Lower leg skin (tissue), 4 donors: ENCODE data around the gene TNFRSF8. TPM values are rescaled to one million over a fixed set of nuclear protein-coding genes. Genes with fewer than 3 reads are reported as not detected.

Source experiments
- DNase-seq, 2 donors: peaks; one replicate each; pipeline ENCODE4 v3.0.0-alpha.2; 2019; ENCODE audit warnings: low spot score in 2 of 2
- H3K4me3 ChIP-seq: fragments of 200-600 bp; sonication (generic); 2 replicates; pipeline ENCODE4 v1.5.1; 2017; ENCODE audit warnings: mild to moderate bottlenecking, low read depth; ENCODE audit not compliant: poor library complexity, severe bottlenecking
- POLR2A ChIP-seq, 2 donors: fragments of 450-650 bp; IDR thresholded peaks; one replicate each; pipeline ENCODE4 v1.6.1; 2016 to 2017; ENCODE audit warnings: antibody characterized with exemption in 2 of 2, mild to moderate bottlenecking in 1 of 2, moderate library complexity in 1 of 2
- WGBS, 2 donors: methylation state at CpG; one replicate each; pipeline ENCODE4 v1.1.5; 2018; 5-methylcytosine and 5-hydroxymethylcytosine counted together
- intact Hi-C: fragments of 100-400 bp; cut with DNase I; formaldehyde crosslinking; loops from one replicate; pipeline ENCODE4 v1.15.0; 2023; ENCODE audit warnings: low total_unique reads
- total RNA-seq, 4 donors: library from RNA; depleted of rRNA; stranded (reverse); fragments of >200 nt; gene quantifications; one replicate each; pipeline ENCODE4 v1.1.0, GENCODE V29; 2016
- TF ChIP-seq, protein P1 (sequence below), 3 donors: fragments of 450-650 bp; IDR thresholded peaks; one replicate each; pipeline ENCODE4 v1.5.1; 2016; ENCODE audit warnings: antibody characterized with exemption in 3 of 3, mild to moderate bottlenecking in 3 of 3, moderate library complexity in 2 of 3

Gene TNFRSF8
- total RNA-seq, 4 donors from 2014 or later, result 0.72 to 4.1 (median 1.9) TPM

DNA sequence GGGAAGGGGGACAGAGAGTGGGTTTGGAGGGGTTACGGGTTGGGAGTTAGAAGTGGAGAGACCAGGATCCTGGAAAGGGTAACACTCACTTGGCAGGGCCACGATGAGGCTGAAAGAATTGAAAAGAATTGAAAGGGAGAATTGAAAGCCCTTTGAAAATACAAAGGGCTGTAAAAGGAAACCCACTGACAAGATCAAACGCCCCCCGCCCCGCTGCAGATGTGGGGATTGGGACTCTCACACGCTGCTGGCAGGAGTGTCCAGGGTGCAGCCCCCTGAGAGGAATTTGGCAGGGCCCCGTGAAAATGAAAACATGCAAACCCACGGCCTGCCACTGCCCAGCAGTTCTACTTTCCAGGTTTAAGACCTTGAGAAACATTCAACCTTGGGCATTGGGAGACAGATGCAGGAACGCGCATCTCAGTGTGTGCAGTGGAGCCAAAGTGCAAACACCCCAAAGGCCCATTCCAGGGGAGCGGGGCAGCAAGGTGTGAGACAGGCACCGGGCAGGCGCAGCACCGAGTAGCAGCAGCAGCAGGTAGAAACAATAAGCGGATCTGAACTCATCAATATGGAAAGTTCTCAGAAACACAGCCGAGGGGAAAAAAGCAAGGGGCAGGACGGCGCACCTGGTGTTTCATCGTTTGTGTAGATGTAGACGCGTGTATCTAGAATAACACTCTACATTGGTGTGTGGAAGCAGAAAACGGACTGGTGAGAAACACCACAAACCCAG is 95.4 kb downstream of the TNFRSF8 start:
- no peak for TF ChIP-seq POLR2A (IDR thresholded peaks at IDR 0.05)
- TF ChIP-seq, protein P1, sequence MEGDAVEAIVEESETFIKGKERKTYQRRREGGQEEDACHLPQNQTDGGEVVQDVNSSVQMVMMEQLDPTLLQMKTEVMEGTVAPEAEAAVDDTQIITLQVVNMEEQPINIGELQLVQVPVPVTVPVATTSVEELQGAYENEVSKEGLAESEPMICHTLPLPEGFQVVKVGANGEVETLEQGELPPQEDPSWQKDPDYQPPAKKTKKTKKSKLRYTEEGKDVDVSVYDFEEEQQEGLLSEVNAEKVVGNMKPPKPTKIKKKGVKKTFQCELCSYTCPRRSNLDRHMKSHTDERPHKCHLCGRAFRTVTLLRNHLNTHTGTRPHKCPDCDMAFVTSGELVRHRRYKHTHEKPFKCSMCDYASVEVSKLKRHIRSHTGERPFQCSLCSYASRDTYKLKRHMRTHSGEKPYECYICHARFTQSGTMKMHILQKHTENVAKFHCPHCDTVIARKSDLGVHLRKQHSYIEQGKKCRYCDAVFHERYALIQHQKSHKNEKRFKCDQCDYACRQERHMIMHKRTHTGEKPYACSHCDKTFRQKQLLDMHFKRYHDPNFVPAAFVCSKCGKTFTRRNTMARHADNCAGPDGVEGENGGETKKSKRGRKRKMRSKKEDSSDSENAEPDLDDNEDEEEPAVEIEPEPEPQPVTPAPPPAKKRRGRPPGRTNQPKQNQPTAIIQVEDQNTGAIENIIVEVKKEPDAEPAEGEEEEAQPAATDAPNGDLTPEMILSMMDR (IDR thresholded peaks at IDR 0.05), result no peak
- no peak for DNase-seq
- WGBS, 2 donors, result 66 to 71% methylated on average over 22 of the region's 22 CpGs
- intact Hi-C loops, result no loop called here
- no peak overlapping the region for H3K4me3 ChIP-seq

DNA sequence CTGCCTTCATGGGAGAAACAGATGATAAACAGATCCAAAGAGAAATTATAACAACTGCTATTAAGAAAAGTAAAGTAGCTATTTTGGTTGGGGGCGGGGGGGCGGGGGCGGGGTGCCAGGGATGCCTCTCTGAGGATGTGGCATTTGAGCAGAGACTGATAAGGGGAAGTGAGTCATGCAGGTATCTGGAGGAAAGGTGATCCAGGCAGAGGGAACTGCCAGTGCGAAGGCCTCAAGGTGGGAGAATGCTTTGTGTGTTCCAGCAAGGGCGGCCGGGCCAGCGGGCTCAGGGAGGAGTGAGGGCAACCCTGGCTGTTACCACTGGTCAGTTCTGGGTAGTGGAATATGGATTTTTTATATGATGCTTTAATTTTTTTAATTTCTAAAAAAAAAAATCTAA is 96.7 kb downstream of the TNFRSF8 start:
- no peak for DNase-seq
- intact Hi-C loops, result no loop called here
- TF ChIP-seq POLR2A (IDR thresholded peaks at IDR 0.05), result no peak
- TF ChIP-seq, protein P1 (IDR thresholded peaks at IDR 0.05), result no peak
- H3K4me3 ChIP-seq, result no peak overlapping the region
- 81 to 88% methylated on average over 7 of the region's 7 CpGs for WGBS, 2 donors

DNA sequence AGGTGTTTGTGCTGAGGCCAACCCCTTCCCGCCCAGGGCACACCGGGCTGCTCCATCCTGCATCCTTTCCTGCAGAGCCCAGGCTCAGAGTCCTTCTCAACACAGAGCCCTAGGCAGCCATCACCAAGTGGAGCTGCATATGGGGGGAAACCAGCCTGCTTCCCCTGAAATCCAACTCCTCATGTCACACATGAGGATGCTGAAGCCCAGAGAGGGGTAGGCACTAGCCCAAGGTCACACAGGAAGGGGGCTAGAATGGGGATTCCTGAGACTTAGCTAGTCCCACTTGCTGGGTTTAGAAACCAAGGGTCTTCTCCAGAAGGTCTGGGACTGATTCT is 98.2 kb downstream of the TNFRSF8 start:
- H3K4me3 ChIP-seq, result no peak overlapping the region
- no peak for TF ChIP-seq POLR2A (IDR thresholded peaks at IDR 0.05)
- TF ChIP-seq, protein P1 (IDR thresholded peaks at IDR 0.05), result no peak
- intact Hi-C loops, result no loop called here
- WGBS, 2 donors, result 74 to 77% methylated on average over 2 of the region's 2 CpGs
- no peak for DNase-seq

DNA sequence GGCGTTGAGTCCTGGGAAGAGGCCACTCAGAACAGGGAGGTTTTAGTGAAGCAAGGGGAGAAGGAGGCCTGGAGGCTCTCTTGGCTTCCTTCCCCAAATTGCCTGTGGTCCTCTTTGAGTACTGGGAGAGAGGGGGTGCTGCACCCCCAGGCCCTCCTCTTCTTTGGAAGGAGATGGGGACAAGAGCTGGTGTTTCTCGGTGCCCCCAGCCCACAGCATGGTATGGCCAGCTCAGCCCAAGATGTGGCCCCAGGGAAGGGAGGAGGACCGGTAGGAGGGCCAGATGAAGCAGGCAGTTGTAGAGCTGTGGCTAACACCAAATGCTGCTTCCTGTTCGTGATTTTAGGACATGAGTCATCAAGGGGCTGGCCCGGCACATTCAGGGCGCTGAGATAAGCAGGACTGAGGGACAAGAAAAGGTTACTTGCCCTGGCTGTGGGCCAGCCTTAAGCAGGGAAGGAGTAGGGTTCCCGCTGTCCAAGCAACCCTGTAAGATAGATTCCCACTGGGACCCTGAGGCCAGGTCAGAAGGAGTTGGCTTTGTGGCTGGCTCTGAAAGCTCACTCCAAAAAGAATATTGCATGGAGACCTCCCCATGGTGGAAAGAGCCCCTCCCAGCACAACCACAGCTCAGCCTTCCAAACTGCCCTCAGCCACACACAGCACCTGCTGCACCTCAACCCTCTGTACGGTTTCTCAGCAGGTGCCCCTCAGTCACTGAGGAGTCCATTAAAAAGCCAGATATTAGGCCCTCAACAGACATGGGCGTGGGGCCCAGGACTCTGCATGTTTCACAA is 98.8 kb downstream of the TNFRSF8 start:
- 24 to 29% methylated on average over 7 to 9 of the region's 9 CpGs for WGBS, 2 donors
- no peak for TF ChIP-seq POLR2A (IDR thresholded peaks at IDR 0.05)
- TF ChIP-seq, protein P1 (IDR thresholded peaks at IDR 0.05), result no peak

DNA sequence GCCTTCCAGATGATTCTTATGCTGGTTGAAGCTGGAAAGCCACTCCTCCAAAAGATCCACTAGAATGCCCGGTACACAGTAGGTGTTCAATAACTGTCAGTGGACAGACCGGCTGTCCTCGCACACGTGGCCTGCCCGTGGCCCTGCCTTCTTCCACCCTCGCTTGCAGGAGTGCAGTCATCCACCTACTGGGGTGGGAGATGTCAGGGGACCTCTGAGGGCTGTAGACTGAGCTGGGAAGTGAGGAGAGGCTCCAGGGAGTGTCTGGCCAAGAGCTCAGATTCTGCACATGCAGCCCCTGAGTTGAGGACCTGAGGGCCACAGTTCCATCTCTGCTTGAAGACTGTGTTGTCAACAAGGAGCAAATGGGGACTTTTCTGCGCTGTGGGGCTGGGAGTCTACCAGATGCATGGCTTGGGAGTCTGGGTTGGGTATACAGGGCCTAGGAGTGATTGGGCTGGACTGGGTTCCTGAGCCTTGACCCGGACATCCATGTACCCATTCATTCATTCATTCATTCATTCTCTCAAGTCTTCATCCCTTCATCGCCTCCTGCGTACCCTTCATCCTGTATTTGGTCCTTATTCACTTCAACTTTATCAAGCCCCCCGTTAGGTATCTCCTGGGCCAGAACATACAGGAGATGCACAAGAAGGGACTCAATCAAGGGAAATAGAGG is 99.5 kb downstream of the TNFRSF8 start:
- no peak for TF ChIP-seq POLR2A (IDR thresholded peaks at IDR 0.05)
- TF ChIP-seq, protein P1 (IDR thresholded peaks at IDR 0.05), result no peak
- no peak for DNase-seq
- H3K4me3 ChIP-seq, result no peak overlapping the region
- intact Hi-C loops, result no loop called here
- WGBS, 2 donors, result 83 to 99% methylated on average over 11 of the region's 11 CpGs

More for the DNA sequence above, 98.8 kb downstream of the TNFRSF8 start:
- intact Hi-C loops, result no loop called here
- no peak overlapping the region for H3K4me3 ChIP-seq
- peak; percentile 82 to 95 for DNase-seq
